SHP77 (cell line): Measurements from ENCODE around the gene DGKK.

Experiments
- DNase-seq, 2 experiments: peaks; one replicate each; lab custom pipeline; 2025; lab: John Stamatoyannopoulos, UW

Gene DGKK

GRCh38 chrX:50470103-50471031 lies at the start of gene DGKK:
Gene DGKK, minus strand, starts transcription at chrX:50470825. Its CDS starts 147 bp downstream, at chrX:50470678.
- DNase-seq = no peak

DNA sequence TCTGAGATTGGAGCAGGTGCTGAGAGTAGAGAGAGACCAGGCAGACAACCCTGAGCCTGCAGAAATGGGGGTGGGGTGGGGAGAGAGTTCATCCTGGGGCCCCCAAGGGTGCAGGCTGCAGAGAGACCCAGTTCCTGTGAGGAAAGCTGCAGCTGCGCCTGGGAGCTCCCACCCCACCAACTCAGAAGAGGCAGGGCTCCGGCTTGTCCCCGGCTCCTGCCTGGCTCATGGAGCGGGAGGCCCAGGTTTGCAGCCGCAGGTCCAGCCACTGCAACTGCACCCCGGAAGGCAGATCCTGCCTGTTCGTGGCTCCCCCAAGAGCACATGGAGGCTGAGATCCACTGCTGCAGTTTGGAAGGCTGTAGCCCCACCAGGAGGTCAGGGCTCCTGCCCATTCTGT lies 44.2 kb upstream of the DGKK start:
- DNase-seq = no peak

DNA sequence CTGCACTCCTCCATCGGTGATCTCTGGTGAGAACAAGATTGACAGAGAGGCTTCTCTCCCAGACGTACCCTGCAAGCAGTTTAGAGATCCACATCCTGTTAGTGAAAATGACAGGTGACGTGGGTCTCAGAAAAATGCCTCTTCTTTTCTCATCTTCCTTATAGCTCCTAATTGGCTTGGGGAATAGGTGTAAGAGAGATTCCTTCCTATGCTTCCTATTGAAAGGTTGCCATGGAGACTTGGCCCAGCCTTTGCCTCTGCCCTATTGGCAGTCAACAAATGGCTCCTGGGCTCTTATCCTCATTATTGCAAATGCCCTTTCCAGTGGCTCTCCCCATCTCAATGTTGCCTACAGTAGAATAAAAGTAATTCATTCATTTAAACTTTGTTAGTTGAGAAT lies 26.5 kb upstream of the DGKK start:
- no peak for DNase-seq

DNA sequence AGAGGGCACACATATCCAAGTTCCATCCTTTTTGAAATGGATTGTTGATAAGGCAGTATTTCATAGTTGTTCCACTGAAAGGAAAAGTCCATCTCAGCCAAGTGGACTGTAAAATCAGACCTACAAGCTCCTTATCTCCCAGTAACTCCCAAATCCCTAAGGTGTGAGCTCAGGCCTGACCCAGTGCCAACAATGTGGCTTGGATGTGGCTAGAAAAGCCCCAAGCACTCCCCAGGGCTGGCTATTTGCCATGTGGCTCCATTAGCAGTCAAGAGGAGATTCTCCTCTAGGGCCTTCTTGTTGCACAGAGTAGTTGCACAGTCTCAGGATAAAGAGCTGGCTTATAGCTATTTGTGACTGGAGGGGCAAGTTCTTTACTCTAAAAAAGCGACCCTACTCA lies 25.0 kb upstream of the DGKK start:
- DNase-seq = no peak

DNA sequence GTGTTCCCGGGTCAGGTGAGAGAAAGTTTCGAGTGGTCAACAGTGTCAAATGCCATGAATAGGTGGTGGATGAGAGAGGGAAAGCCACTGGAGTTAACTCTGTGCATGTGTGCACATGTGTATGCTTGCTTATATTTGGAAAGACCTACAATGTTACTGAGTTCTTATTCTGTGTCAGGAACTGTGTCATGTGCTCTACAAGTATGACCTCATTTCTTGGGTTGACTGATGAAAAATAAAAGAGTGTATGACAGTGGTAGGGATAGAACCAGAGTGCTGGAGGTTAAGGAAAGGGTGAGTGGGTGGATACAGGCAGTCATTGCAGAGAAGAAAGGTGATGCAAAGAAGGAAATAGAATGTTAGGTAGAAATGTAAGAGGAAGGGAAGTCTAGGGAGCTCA lies 22.1 kb upstream of the DGKK start:
- no peak for DNase-seq

DNA sequence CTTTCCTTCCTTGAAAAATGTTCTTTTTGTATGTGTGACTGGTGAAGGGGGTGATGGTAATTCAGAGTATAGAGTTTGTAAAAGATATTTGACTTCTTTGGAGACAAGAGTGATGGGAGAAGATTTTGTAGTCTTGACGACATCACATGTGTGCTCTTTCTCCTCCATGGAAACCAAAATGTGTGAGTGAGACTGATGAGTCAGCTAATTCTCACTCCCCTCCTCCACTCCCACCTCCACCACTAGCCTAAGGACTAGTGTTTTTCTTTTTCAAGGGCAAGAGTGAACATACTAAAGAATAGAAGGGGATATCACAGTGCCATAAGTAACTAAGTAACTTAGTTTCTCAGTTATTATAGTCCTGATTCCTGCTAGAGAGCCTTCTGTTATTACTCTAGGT lies 14.0 kb upstream of the DGKK start:
- DNase-seq = no peak

DNA sequence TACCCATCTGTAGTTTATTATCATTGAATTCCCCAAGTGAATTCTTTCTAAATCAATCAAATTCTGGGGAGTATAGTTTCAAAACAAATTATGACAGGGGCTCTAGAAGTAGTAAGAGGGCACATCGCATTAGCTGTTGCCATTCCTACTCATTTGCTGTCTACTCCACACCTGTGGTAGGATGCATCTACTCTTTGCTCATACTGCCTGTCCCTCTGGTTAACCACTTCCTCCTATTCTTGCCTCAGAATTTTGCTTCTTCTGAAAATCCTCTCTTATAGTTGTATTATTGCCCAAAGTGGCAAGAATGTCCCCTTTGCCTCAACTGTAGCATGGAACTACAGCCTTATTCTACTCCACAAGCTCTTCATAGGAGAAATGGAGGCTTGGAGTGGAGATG lies 12.7 kb upstream of the DGKK start:
- no peak for DNase-seq

DNA sequence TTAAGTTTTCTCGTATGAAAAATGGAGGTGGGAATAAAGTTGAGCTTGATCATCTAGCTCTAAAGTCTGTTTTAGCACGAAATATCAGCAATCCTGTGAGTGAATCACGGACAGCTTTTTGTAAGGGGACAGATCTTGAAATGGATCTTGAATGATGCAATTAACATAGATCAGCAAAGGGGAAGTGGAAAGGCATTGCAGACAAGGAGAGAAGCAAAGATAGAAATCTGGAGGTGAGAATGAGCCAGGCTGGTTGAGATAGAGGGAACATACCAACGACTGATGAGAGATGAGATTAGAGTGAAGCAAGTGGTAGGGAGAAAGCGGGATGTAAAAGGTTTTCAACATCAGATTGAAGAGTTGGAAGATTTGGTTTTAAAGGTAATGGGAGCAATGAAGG lies 4.6 kb upstream of the DGKK start:
- DNase-seq = no peak

DNA sequence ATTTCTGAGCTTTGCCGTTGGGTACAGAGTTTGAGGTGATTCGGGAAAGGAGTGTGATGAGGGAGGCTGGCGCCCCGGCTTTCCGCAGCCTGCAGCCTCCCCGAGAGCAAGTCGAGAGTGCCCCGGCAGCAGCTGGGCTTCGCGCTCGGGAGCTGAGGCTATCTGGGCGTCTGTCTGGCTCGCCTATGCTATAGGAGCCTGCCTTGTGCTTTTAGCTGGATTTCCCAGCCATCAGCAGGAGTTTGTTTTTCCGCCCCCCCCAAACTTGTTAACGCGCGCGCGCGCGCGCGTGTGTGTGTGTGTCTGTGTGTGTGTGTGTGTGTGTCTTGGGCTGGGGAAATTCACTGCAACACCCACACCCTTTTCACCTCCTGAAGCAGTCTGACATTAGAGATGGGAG lies 765 bp upstream of the DGKK start:
- DNase-seq = no peak

- no peak for DNase-seq
Measured at GRCh38 chrX:50469206-50469605, 1.4 kb downstream of the DGKK start.

DNA sequence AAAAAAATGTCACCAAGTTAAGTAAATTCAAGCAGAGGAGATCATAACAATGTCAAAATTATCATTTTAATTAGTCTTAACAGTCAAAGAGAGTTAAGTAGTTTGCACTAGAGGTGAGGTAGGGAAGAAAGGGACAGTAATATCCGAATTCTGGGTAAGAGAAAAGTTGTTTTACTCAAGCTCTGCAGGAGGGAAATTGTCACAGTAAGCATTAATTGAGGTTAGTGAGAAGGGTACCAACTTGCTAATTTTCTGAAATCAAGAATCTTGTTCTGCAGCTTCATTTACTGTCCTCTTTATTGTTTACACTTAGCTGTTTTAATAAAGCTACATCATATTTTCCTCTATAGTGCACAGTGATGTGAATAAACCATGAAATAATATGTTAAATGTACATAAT lies 11.0 kb downstream of the DGKK start:
- no peak for DNase-seq

GRCh38 chrX:50458483-50458882 lies 12.1 kb downstream of the DGKK start:
- DNase-seq = no peak

DNA sequence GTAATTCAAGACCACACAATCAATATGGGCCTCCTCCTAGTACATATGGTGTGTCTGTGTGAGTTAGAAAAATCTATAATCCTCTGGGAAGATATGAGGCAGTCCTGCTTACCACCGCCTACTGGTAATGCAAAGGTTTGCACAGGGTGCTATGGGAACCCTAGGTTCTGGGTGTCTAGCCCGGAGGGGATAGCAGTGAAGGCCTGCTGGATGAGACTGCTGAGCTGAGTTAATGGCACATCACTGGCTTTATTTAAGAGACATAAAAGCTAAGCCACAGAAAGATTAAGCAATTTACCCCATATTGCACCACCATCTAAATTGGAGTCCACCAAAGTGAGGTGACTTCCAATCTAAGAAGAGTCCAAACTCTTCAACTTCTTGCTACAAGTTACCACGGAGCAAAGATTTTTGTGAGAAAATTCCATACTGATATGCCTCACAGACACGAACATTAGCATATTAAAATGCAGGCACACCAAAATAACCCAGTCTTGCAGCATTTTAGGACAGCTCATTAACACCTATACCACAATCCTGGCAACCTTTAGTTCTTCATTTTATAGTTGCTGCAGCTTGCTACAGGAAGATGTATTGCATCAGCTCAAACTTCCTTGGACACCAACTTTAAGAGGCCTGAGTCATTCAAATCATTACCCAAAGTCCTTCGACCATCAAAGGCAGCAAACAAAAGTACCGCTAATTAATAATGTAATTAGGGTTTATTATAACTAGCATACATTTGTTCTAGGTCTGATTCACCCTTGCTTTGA lies 13.7 kb downstream of the DGKK start:
- no peak for DNase-seq

DNA sequence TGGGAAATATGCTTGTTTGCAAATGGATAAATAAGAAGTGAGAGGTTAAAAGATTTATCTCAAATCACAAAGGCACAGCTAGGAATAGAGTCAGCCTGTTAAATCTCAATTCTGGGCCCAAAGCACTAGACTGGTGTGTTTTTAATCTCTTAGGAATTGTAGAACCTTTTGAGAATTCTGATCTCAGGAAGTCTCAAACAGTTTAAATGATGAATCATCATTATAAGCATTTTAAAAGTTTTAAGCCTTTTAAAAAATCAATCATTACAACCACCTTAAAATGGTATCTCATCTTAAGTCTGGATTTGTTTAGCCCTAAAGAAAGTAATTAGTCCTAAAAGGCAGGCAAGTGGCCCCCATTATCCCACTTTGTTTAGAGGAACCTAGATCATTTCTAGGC lies 17.8 kb downstream of the DGKK start:
- DNase-seq = no peak

DNA sequence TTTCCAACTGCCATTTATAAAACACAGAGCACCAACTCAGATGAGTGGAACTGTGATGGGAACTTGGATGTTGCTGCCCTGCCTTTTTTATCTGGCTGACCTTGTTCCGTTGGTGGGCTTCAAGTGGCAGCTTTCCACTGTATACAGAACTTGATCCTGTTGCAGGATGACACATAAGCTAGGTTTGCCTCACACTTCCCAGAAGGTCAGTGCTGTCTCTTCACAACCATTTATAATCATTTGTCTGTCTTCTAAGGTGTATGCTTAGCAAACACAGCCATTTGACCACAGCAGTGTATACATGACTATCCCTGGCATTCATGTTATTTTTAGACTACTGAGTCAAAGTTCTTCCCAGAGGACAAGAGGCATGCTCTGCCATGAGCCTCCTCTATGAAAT lies 20.3 kb downstream of the DGKK start:
- DNase-seq = no peak

GRCh38 chrX:50448565-50448964 lies 22.1 kb downstream of the DGKK start:
- DNase-seq = no peak

DNA sequence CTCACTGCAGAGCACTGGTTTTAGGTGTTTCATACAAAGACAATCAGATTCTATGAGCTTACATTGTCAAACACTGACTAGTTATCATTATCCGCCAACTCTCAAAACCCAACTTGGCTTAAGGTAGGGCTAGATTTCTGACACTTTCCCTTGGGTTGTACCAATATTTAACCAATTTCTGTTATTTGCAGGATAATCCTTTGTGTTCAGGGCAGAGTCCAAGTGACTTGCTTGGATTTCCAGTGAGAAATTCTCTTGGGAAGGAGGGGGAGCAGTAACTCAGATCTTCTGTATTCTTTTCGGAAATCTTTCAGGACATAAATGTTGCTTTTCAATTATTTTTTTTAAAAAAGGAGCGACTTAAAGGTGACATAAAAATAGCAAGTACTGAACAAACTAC lies 23.1 kb downstream of the DGKK start:
- no peak for DNase-seq

- DNase-seq = no peak
Measured at GRCh38 chrX:50442426-50443116, 28.1 kb downstream of the DGKK start.

DNA sequence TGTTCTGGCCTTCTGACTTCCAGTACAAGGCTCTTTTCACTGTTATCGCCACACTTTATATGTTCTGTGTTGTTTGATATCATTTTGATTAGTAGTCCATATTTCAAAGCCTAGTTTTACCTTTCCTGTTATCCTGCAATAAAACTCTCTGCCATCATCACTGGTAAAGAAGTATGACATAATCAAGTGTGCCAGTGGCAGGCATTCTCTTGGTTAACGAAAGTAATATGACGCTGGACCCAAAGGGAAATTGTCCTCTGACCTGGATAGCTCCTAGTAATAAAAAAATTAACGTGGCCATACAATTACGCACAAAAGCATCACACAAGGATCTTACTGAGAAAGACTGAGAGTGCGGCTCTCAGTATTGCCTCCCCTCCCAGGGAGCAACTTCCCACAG lies 33.8 kb downstream of the DGKK start:
- no peak for DNase-seq

DNA sequence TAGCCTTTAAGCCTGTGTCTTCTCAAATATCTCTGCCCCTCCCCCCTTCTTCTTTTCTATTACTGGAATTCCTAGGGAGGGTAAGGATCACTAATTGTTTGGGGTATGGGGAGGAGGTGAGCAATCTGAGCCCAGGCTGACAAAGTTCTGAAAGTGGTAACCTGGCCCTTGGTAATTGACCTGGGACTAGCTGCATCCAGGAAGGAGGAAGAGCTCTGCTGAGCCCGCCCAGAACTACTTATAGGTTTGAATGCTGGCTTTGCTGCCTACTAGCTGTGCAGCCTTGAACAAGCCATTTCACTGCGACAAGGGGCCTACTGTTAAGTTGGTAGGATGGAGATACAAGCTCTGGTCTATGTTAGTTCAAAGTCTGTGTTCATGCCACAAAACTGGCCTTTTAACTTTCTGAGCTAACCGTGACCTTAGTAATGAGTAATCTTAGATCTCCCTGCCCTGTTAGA lies 37.8 kb downstream of the DGKK start:
- no peak for DNase-seq

DNA sequence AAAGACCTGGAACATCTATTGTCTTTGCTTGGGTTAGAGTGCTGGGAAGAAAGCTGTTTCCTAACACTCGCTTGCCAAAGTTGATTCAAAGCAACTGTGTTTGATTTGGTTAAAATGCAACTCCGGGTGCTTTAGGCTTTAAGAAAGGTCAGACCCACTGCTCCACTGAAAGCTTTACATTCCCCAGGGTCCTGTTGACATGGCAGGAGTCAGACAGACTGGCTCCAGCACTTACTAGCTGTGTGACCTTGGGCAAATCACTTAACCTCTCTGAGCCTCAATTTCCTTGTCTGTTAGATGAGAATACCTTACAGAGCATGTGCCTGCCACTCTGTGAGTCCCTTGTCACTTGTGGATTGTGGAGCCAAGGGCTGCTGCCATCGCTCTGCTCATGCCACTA lies 39.0 kb downstream of the DGKK start:
- DNase-seq = no peak

DNA sequence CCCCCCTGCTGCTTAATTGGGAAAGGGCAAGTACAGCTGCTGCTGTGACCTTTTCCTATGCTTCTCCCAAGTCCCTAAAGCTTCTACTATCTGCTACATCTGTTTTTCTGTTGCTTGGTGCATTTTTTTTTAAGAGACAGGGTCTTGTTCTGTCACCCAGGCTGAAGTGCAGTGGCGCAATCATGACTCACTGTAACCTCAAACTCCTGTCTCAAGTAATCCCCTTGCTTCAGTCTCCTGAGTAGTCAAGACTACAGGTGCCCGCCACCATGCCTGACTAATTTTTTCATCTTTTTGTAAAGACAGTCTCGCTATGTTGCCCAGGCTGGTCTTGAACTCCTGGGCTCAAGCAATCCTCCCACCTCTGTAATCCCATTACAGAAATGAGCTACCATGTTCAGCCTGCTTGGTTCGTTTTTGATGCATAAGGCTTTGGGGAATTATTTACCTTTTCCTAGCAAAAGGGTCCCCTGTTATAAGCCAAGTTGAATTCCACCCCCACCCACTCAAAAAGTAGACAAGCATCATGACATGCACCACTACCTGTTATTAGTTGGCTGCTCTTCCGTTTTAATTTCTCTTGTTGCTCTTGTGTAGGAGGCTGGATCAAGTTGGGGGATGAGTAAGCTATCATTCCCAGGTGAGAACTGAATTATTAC lies 39.6 kb downstream of the DGKK start:
- no peak for DNase-seq
